Measurements from ENCODE around the gene SDHAF1. TPM values are rescaled to one million over a fixed set of nuclear protein-coding genes. Genes with fewer than 3 reads are reported as not detected.

Gene SDHAF1
- total RNA-seq, 1 experiment from 2014 or later = 21.0 TPM

DNA sequence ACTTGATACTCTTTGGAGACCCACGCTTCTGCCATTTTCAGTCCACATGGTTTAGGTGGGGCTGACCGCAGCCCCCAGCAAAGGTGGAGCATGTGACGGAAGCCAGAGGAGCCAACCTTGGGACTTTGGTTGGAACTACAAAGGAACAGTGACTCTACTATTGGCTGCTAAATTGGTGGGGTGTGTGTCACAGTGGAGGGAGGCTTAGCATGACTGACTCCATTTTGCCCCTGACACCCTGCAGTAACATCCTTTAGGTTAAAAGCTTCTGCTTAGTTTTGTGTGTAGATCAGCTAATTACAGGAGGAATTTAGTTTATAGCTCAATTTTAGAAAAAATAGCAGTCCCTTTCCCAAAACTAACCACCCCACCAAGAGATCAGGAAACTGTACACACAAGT lies 6.6 kb downstream of the SDHAF1 start:
- ATAC-seq = no peak
- BruUV-seq (replicated peaks) = no TSS peak
- Histone ChIP-seq H3K27ac (ENCODE audit: low read depth, low read length) (no peak overlapping the region), H3K79me2 (ENCODE audit: insufficient read depth, low read length) (peaks cover 30% of the 10 kb centered on the region), H3K4me1 (ENCODE audit: control insufficient read depth in 1 of 2, insufficient read depth in 2 of 2, low read length in 2 of 2) (peaks cover 2% of the 10 kb centered on the region in 2 experiments), H3K4me2 (ENCODE audit: low read length) (no peak overlapping the region), H4K20me1 (ENCODE audit: insufficient read depth) (no peaks in the 10 kb centered on the region), H3K9me3 (ENCODE audit: control insufficient read depth in 1 of 2, insufficient read depth in 1 of 2, low read depth in 1 of 2, low read length in 2 of 2) (no peaks in the 10 kb centered on the region), H3K9ac (ENCODE audit: low read length) (no peak overlapping the region), H3K36me3 (ENCODE audit: control insufficient read depth in 1 of 2, insufficient read depth in 2 of 2, low read length in 2 of 2) (peaks cover 3 to 5% of the 10 kb centered on the region in 2 experiments; a peak in 2 of 4 replicates), H3K4me3 (replicated peaks in 1 of 2; ENCODE audit: low read depth in 1 of 2, low read length in 2 of 2) (no peak overlapping the region), H2AFZ (ENCODE audit: low read depth, low read length, poor library complexity, severe bottlenecking) (no peak overlapping the region), H3K27me3 (ENCODE audit: insufficient read depth, low read length) (no peaks in the 10 kb centered on the region), H3K9me2 (ENCODE audit: insufficient read depth) (no peaks in the 10 kb centered on the region)
- ChIA-PET RAD21 (ENCODE audit: low non-redundant PET in 1 of 2, low total read pairs in 2 of 2, uncharacterized antibody in 2 of 2, unreplicated experiment in 2 of 2) (no interaction called here), POLR2A (no interaction called here), CTCF (no interaction called here)
- intact Hi-C loops (cut with micrococcal nuclease) = loop anchor here (10.0 kb wide), 1 partner anchor 113 kb away; the partner anchor contains the start of genes OVOL3, POLR2I and TBCB
- DNase-seq (ENCODE audit: low read depth, low spot score) = no peak
- no peak for TF ChIP-seq ELF1 (IDR thresholded peaks at IDR 0.05; ENCODE audit: borderline replicate concordance, low read depth)
- no peak for TF ChIP-seq SRF (IDR thresholded peaks at IDR 0.05; ENCODE audit: low read depth)
- no peak for TF ChIP-seq POLR2AphosphoS5 (IDR thresholded peaks at IDR 0.05; ENCODE audit: low read depth, low read length)
- no peak for TF ChIP-seq ZNF274 (IDR thresholded peaks at IDR 0.05; ENCODE audit: low read depth, low read length)
- no peak for TF ChIP-seq EZH2 (IDR thresholded peaks at IDR 0.05)
- TF ChIP-seq SIN3A (IDR thresholded peaks at IDR 0.05; ENCODE audit: low read depth) = no peak
- no peak for TF ChIP-seq POLR2A (IDR thresholded peaks at IDR 0.05; ENCODE audit: borderline replicate concordance, extremely low read depth, insufficient read depth, insufficient read length)

DNA sequence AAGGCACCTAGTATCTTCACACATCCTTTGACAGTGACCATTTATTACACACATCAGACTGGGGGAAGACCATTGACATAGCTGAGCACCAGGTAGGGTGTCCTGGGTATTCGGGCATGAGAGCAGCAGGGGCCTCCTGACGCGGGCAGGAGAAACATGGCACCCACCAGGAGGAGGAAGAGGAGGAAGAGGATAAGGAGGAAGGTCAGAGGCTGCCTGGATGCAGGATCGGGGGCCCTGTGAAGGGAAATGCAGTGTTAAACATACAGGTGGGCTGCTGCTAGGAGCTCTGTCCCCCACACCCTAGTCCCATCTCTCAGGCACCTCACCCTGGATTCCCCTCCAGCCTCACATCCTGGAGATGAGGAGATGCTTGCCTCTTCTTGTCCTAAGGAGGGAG lies 8.3 kb downstream of the SDHAF1 start:
- Histone ChIP-seq H3K27me3 (ENCODE audit: insufficient read depth, low read length) (no peaks in the 10 kb centered on the region), H3K9ac (ENCODE audit: low read length) (no peak overlapping the region), H3K9me2 (ENCODE audit: insufficient read depth) (no peaks in the 10 kb centered on the region), H4K20me1 (ENCODE audit: insufficient read depth) (no peaks in the 10 kb centered on the region), H3K79me2 (ENCODE audit: insufficient read depth, low read length) (peaks cover 32% of the 10 kb centered on the region; the same call in 1 of the 2 replicates), H3K4me2 (ENCODE audit: low read length) (no peak overlapping the region), H3K9me3 (ENCODE audit: control insufficient read depth in 1 of 2, insufficient read depth in 1 of 2, low read depth in 1 of 2, low read length in 2 of 2) (no peaks in the 10 kb centered on the region), H3K27ac (ENCODE audit: low read depth, low read length) (no peak overlapping the region), H3K4me1 (ENCODE audit: control insufficient read depth in 1 of 2, insufficient read depth in 2 of 2, low read length in 2 of 2) (peaks cover 5 to 10% of the 10 kb centered on the region in 2 experiments; a peak in 2 of 4 replicates), H2AFZ (ENCODE audit: low read depth, low read length, poor library complexity, severe bottlenecking) (no peak overlapping the region), H3K4me3 (replicated peaks in 1 of 2; ENCODE audit: low read depth in 1 of 2, low read length in 2 of 2) (no peak overlapping the region), H3K36me3 (ENCODE audit: control insufficient read depth in 1 of 2, insufficient read depth in 2 of 2, low read length in 2 of 2) (peaks cover 0 to 5% of the 10 kb centered on the region in 2 experiments; a peak in 2 of 4 replicates)
- TF ChIP-seq, protein P1, sequence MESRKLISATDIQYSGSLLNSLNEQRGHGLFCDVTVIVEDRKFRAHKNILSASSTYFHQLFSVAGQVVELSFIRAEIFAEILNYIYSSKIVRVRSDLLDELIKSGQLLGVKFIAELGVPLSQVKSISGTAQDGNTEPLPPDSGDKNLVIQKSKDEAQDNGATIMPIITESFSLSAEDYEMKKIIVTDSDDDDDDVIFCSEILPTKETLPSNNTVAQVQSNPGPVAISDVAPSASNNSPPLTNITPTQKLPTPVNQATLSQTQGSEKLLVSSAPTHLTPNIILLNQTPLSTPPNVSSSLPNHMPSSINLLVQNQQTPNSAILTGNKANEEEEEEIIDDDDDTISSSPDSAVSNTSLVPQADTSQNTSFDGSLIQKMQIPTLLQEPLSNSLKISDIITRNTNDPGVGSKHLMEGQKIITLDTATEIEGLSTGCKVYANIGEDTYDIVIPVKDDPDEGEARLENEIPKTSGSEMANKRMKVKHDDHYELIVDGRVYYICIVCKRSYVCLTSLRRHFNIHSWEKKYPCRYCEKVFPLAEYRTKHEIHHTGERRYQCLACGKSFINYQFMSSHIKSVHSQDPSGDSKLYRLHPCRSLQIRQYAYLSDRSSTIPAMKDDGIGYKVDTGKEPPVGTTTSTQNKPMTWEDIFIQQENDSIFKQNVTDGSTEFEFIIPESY (IDR thresholded peaks at IDR 0.05; ENCODE audit: extremely low read depth, insufficient replicate concordance, low read length) = no peak
- TF ChIP-seq EGR1 (IDR thresholded peaks at IDR 0.05; ENCODE audit: low read depth) (no peak), YY1 (IDR thresholded peaks at IDR 0.05; ENCODE audit: extremely low read depth, insufficient replicate concordance, low read depth, low read length) (no peak), EZH2phosphoT487 (IDR thresholded peaks at IDR 0.05; ENCODE audit: borderline replicate concordance) (no peak), SRF (IDR thresholded peaks at IDR 0.05; ENCODE audit: low read depth) (no peak), TCF7L2 (IDR thresholded peaks at IDR 0.05; ENCODE audit: borderline replicate concordance, extremely low read depth, insufficient read depth, insufficient read length) (no peak), POLR2AphosphoS5 (IDR thresholded peaks at IDR 0.05; ENCODE audit: low read depth, low read length) (no peak), FOSL1 (IDR thresholded peaks at IDR 0.05; ENCODE audit: low read depth) (no peak)
- TF ChIP-seq, protein P2, sequence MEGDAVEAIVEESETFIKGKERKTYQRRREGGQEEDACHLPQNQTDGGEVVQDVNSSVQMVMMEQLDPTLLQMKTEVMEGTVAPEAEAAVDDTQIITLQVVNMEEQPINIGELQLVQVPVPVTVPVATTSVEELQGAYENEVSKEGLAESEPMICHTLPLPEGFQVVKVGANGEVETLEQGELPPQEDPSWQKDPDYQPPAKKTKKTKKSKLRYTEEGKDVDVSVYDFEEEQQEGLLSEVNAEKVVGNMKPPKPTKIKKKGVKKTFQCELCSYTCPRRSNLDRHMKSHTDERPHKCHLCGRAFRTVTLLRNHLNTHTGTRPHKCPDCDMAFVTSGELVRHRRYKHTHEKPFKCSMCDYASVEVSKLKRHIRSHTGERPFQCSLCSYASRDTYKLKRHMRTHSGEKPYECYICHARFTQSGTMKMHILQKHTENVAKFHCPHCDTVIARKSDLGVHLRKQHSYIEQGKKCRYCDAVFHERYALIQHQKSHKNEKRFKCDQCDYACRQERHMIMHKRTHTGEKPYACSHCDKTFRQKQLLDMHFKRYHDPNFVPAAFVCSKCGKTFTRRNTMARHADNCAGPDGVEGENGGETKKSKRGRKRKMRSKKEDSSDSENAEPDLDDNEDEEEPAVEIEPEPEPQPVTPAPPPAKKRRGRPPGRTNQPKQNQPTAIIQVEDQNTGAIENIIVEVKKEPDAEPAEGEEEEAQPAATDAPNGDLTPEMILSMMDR (IDR thresholded peaks at IDR 0.05 in 2 of 3, conservative IDR thresholded peaks at IDR 0.05 in 1 of 3; ENCODE audit: borderline replicate concordance in 1 of 3, insufficient read depth in 1 of 3, low read depth in 2 of 3, low read length in 2 of 3) = no peak
- DNase-seq (ENCODE audit: low read depth, low spot score) (no peak), ATAC-seq (no peak)
- POLR2A ChIA-PET = interaction anchor here (0.7 to 0.9 kb wide), 2 partner anchors 9 to 11 kb away, joined by 3 read pairs; partner anchors contain the start of gene ALKBH6
- RAD21 ChIA-PET (ENCODE audit: low non-redundant PET in 1 of 2, low total read pairs in 2 of 2, uncharacterized antibody in 2 of 2, unreplicated experiment in 2 of 2) = no interaction called here
- intact Hi-C loops (cut with micrococcal nuclease) = loop anchor here (10.0 kb wide), 1 partner anchor 112 kb away; the partner anchor contains the start of genes OVOL3, POLR2I and TBCB
- BruUV-seq (replicated peaks) = no TSS peak
- CTCF ChIA-PET = no interaction called here
